NCI-H2107 (cell line): Measurements from ENCODE around the gene ATP10A.

Experiments
- DNase-seq: peaks from one replicate; lab custom pipeline; 2025; lab: John Stamatoyannopoulos, UW

ATP10A gene

GRCh38 chr15:25863111-25863967, at the start of gene ATP10A:
Gene ATP10A (minus strand): TSS chr15:25863327. CDS start chr15:25863096, 231 bp downstream.
- DNase-seq, result no peak

- no peak for DNase-seq
Observed at GRCh38 chr15:25912035-25912434, 48.9 kb upstream of the ATP10A start.

- DNase-seq, result no peak
Observed at GRCh38 chr15:25910832-25911231, 47.7 kb upstream of the ATP10A start.

GRCh38 chr15:25909806-25910205, 46.7 kb upstream of the ATP10A start:
- no peak for DNase-seq

- DNase-seq, result no peak
Observed at GRCh38 chr15:25909325-25909724, 46.2 kb upstream of the ATP10A start.

- no peak for DNase-seq
Observed at GRCh38 chr15:25905140-25905539, 42.0 kb upstream of the ATP10A start.

GRCh38 chr15:25903024-25903581, 40.0 kb upstream of the ATP10A start:
- no peak for DNase-seq

GRCh38 chr15:25901811-25902605, 38.9 kb upstream of the ATP10A start:
- DNase-seq, result no peak

- no peak for DNase-seq
Observed at GRCh38 chr15:25900901-25901300, 37.8 kb upstream of the ATP10A start.

GRCh38 chr15:25900431-25900830, 37.3 kb upstream of the ATP10A start:
- no peak for DNase-seq

- no peak for DNase-seq
Observed at GRCh38 chr15:25899870-25900269, 36.7 kb upstream of the ATP10A start.

GRCh38 chr15:25897658-25898057, 34.5 kb upstream of the ATP10A start:
- no peak for DNase-seq

GRCh38 chr15:25894371-25894902, 31.3 kb upstream of the ATP10A start:
- DNase-seq, result no peak

GRCh38 chr15:25893596-25893995, 30.5 kb upstream of the ATP10A start:
- no peak for DNase-seq

GRCh38 chr15:25892126-25892525, 29.0 kb upstream of the ATP10A start:
- DNase-seq, result no peak

GRCh38 chr15:25891081-25891480, 28.0 kb upstream of the ATP10A start:
- no peak for DNase-seq

GRCh38 chr15:25890529-25890928, 27.4 kb upstream of the ATP10A start:
- DNase-seq, result no peak

- DNase-seq, result no peak
Observed at GRCh38 chr15:25887870-25888269, 24.7 kb upstream of the ATP10A start.

GRCh38 chr15:25886498-25887140, 23.5 kb upstream of the ATP10A start:
- DNase-seq, result no peak

- DNase-seq, result no peak
Observed at GRCh38 chr15:25884370-25884769, 21.2 kb upstream of the ATP10A start.

GRCh38 chr15:25883463-25884259, 20.5 kb upstream of the ATP10A start:
- no peak for DNase-seq
